Measurements from ENCODE around the gene COMP. TPM values are rescaled to one million over a fixed set of nuclear protein-coding genes. Genes with fewer than 3 reads are reported as not detected.

COMP gene
- polyA plus RNA-seq, 1 of the 3 experiments (the other 2 are of a cell fraction) = 0.26 TPM

GRCh38 chr19:18745931-18746330, 45.2 kb downstream of the COMP start:
- H3K4me1 ChIP-seq (ENCODE audit: control insufficient read depth in 1 of 2, insufficient read depth in 2 of 2, low read depth in 1 of 2, low read length in 1 of 2) = peaks cover 0 to 59% of the 10 kb centered on the region in 2 experiments; a peak in 1 of 4 replicates
- no peaks in the 10 kb centered on the region for H3K9me3 ChIP-seq

More at GRCh38 chr19:18745931-18746330, 45.2 kb downstream of the COMP start:
- Histone ChIP-seq H3K27ac (ENCODE audit: low read depth in 2 of 2, low read length in 1 of 2) (peak overlapping the region in 1 of 2 experiments; percentile 96; a peak in 1 of 4 replicates), H3K36me3 (replicated peaks in 1 of 2; ENCODE audit: control insufficient read depth in 1 of 2, insufficient read depth in 2 of 2, low read length in 1 of 2) (no peaks in the 10 kb centered on the region), H3K79me2 (ENCODE audit: insufficient read depth) (no peaks in the 10 kb centered on the region), H3K4me2 (no peak overlapping the region), H4K20me1 (ENCODE audit: insufficient read depth) (no peaks in the 10 kb centered on the region), H2AFZ (ENCODE audit: low read depth) (no peak overlapping the region), H3F3A (replicated peaks; ENCODE audit: insufficient read depth) (no peaks in the 10 kb centered on the region), H3K4me3 (ENCODE audit: low read depth in 2 of 2, low read length in 1 of 2) (no peak overlapping the region), H3K9ac (no peak overlapping the region), H3K27me3 (ENCODE audit: insufficient read depth) (no peaks in the 10 kb centered on the region), H3K9me2 (no peaks in the 10 kb centered on the region)
- CTCF ChIA-PET = interaction anchor here (0.6 to 1.9 kb wide), 3 partner anchors 22 to 102 kb away, joined by 3 to 5 read pairs (median 3); no protein-coding TSS in a partner anchor
- DNase-seq = no peak
- POLR2A ChIA-PET = interaction anchor here (0.5 to 0.9 kb wide), 2 partner anchors 10 to 103 kb away, joined by 3 to 4 read pairs; no protein-coding TSS in a partner anchor
- 90% methylated on average over 2 of the region's 5 CpGs for WGBS (ENCODE audit: low lambda C conversion rate)
- no peak for TF ChIP-seq TCF12 (IDR thresholded peaks at IDR 0.05)
- TF ChIP-seq ZBTB33 (IDR thresholded peaks at IDR 0.05; ENCODE audit: borderline replicate concordance, low read depth) = no peak
- TF ChIP-seq REST (IDR thresholded peaks at IDR 0.05; ENCODE audit: low read depth, low read length) = no peak
- no peak for TF ChIP-seq TEAD4 (IDR thresholded peaks at IDR 0.05; ENCODE audit: borderline replicate concordance, insufficient read depth)
- TF ChIP-seq TAF1 (IDR thresholded peaks at IDR 0.05; ENCODE audit: borderline replicate concordance, low read depth, low read length) = no peak
- TF ChIP-seq RXRA (IDR thresholded peaks at IDR 0.05; ENCODE audit: borderline replicate concordance, low read depth) = no peak
- no peak for TF ChIP-seq YY1 (IDR thresholded peaks at IDR 0.05; ENCODE audit: low read depth)

Measured in SK-N-SH (cell line).